Measurements from ENCODE around the gene PLAC1. TPM values are rescaled to one million over a fixed set of nuclear protein-coding genes. Genes with fewer than 3 reads are reported as not detected.

PLAC1 gene
- total RNA-seq, 1 donor from 2014 or later = not detected

- H3K27ac Mint-ChIP-seq (ENCODE audit: unreplicated experiment) = no peak overlapping the region
- no peaks in the 10 kb centered on the region for H3K27me3 Mint-ChIP-seq (ENCODE audit: unreplicated experiment)
- H3K4me1 Mint-ChIP-seq (ENCODE audit: unreplicated experiment) = peaks cover 14% of the 10 kb centered on the region
- no peak overlapping the region for H3K4me3 Mint-ChIP-seq (ENCODE audit: unreplicated experiment)
- DNase-seq (ENCODE audit: extremely low spot score, unreplicated experiment) = no peak
- TF ChIP-seq CTCF (IDR thresholded peaks at IDR 0.05) = no peak
- H3K9me3 Mint-ChIP-seq (ENCODE audit: unreplicated experiment) = no peaks in the 10 kb centered on the region
- no peaks in the 10 kb centered on the region for H3K36me3 Mint-ChIP-seq (ENCODE audit: unreplicated experiment)
These were observed 29.6 kb downstream of the PLAC1 start for GRCh38 chrX:134628663-134629062.

DNA sequence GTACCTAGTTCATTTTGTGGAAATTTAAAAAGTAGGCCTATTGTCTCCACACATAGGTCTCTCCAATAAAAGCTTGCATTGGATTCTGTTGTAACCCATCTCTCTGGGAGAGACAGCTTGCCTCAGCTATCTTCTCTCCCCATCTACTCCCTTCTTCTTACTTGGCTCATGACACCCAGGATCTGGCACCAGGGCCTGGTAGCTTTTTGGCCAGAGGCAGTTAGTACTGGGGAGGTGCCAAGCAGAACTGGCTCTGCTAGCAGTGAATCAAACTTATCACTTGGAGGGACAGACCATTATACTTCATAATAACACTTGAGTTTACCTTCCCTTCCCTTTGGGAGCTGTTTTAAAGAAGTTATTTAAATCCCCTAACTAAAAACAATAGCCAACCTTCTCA is 31.8 kb downstream of the PLAC1 start:
- Mint-ChIP-seq H3K4me1 (ENCODE audit: unreplicated experiment) (peaks cover 30% of the 10 kb centered on the region), H3K27ac (ENCODE audit: unreplicated experiment) (no peak overlapping the region), H3K9me3 (ENCODE audit: unreplicated experiment) (no peaks in the 10 kb centered on the region), H3K4me3 (ENCODE audit: unreplicated experiment) (no peak overlapping the region), H3K36me3 (ENCODE audit: unreplicated experiment) (no peaks in the 10 kb centered on the region), H3K27me3 (ENCODE audit: unreplicated experiment) (no peaks in the 10 kb centered on the region)
- DNase-seq (ENCODE audit: extremely low spot score, unreplicated experiment) = no peak
- TF ChIP-seq CTCF (IDR thresholded peaks at IDR 0.05) = no peak

DNA sequence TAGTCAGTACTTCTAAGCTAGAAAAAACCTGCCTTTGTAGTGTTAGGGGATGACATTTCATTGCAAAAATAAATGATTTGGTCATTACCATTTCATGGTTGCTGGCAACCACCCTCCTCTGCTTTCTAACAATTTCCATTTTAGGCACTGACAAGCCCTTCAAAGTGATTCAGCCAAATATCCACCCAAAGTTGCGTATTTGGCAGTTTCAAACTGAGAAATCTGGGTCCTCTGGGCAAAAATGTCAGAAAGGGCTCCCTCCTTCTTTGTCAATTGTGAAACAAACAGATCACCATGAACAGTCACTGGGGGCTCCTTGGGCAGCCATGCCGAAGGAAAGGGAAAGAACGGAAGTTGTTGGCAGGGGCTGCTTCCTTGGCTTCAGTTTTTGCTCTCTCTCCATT is 33.0 kb downstream of the PLAC1 start:
- no peak overlapping the region for H3K27ac Mint-ChIP-seq (ENCODE audit: unreplicated experiment)
- H3K4me1 Mint-ChIP-seq (ENCODE audit: unreplicated experiment) = peaks cover 30% of the 10 kb centered on the region
- no peaks in the 10 kb centered on the region for H3K27me3 Mint-ChIP-seq (ENCODE audit: unreplicated experiment)
- H3K4me3 Mint-ChIP-seq (ENCODE audit: unreplicated experiment) = no peak overlapping the region
- no peaks in the 10 kb centered on the region for H3K9me3 Mint-ChIP-seq (ENCODE audit: unreplicated experiment)
- TF ChIP-seq CTCF (IDR thresholded peaks at IDR 0.05) = no peak
- H3K36me3 Mint-ChIP-seq (ENCODE audit: unreplicated experiment) = no peaks in the 10 kb centered on the region
- no peak for DNase-seq (ENCODE audit: extremely low spot score, unreplicated experiment)

DNA sequence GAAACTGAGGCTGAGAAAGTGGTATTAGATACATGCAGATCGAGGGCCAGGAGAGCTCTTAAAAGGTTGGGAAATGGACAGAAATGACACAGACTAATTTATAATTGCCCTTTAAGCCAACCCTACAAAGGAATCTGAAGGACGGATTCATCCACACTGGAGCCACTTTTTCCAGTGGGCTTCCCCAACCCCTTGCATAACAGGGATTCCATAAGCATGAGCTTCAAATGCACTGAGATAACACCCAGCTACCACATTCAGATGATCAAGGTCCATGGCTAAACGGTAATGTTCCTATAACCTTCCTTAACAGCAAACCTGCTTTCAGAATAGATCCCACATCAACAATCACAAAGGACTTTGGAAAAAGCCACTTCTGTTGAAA is 34.2 kb downstream of the PLAC1 start:
- Mint-ChIP-seq H3K9me3 (ENCODE audit: unreplicated experiment) (no peaks in the 10 kb centered on the region), H3K4me3 (ENCODE audit: unreplicated experiment) (no peak overlapping the region), H3K36me3 (ENCODE audit: unreplicated experiment) (no peaks in the 10 kb centered on the region), H3K27me3 (ENCODE audit: unreplicated experiment) (no peaks in the 10 kb centered on the region), H3K27ac (ENCODE audit: unreplicated experiment) (peak overlapping the region; percentile 84), H3K4me1 (ENCODE audit: unreplicated experiment) (peaks cover 30% of the 10 kb centered on the region)
- TF ChIP-seq CTCF (IDR thresholded peaks at IDR 0.05) = no peak
- no peak for DNase-seq (ENCODE audit: extremely low spot score, unreplicated experiment)

DNA sequence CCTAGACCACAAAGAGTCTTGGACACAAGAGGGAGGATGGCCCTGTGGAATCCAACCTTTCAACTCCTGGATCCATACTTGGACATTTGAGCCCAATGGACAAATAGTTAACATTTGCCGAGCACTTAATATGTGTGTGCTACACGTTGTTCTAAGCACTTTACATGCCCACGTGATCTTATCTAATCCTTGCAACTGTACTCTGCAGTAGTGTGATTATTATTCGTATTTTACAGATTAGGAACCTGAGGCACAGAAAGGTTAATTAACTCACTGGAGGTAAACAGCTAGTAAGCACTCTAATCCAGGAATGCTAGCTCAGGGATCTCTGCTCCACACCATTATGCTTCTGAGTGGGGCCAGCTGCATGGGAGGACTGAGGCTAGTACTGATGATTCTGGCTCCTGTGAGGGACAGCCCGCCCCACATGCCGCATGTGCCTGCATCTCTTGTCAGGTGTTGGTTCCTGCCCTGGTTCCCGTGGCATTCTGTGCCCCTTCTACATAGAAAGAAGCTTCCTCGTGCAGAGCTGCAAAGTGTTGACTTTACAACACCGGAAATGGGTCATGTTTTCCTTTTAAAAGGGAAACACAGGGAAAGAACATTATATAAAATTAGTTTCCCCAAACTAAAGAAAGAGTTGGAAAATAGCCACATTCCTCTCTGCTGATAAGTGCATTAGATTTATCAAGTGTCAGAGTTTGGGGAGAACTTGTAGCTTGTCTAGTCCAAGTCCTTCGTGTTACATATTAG is 34.8 kb downstream of the PLAC1 start:
- Mint-ChIP-seq H3K27me3 (ENCODE audit: unreplicated experiment) (no peaks in the 10 kb centered on the region), H3K27ac (ENCODE audit: unreplicated experiment) (peak overlapping the region; percentile 84), H3K4me1 (ENCODE audit: unreplicated experiment) (peaks cover 30% of the 10 kb centered on the region), H3K4me3 (ENCODE audit: unreplicated experiment) (peak overlapping the region; percentile 20), H3K9me3 (ENCODE audit: unreplicated experiment) (no peaks in the 10 kb centered on the region), H3K36me3 (ENCODE audit: unreplicated experiment) (no peaks in the 10 kb centered on the region)
- no peak for TF ChIP-seq CTCF (IDR thresholded peaks at IDR 0.05)
- no peak for DNase-seq (ENCODE audit: extremely low spot score, unreplicated experiment)

Data from osteocyte (in vitro differentiated cells).